ENCODE results near the gene AVPR1A. TPM values are rescaled to one million over a fixed set of nuclear protein-coding genes. Genes with fewer than 3 reads are reported as not detected.
A peak's percentile ranks its signal among the peaks of the same experiment; 100 is the strongest.

The AVPR1A gene
- total RNA-seq, 2 donors from 2014 or later = 4.3 to 8.5 TPM

- no peaks in the 10 kb centered on the region for H3K36me3 ChIP-seq
- TF ChIP-seq CTCF (IDR thresholded peaks at IDR 0.05) = peak; percentile 62
- peak overlapping the region; percentile 66 for H3K4me3 ChIP-seq
- ATAC-seq (ENCODE audit: insufficient number of reproducible peaks, low FRiP score, low read depth) (peak; percentile 63), DNase-seq (ENCODE audit: low spot score) (no peak)
- H3K27ac ChIP-seq = no peak overlapping the region
- peaks cover 0 to 19% of the 10 kb centered on the region in 2 donors for H3K4me1 ChIP-seq (ENCODE audit: control insufficient read depth in 1 of 2, low read depth in 2 of 2)
- H3K9me3 ChIP-seq = no peaks in the 10 kb centered on the region
- peaks cover 10% of the 10 kb centered on the region for H3K27me3 ChIP-seq (replicated peaks; ENCODE audit: insufficient read depth)
Observed at GRCh38 chr12:63151623-63152320, 771 bp upstream of the AVPR1A start.

- H3K9me3 ChIP-seq = no peaks in the 10 kb centered on the region
- peaks cover 10% of the 10 kb centered on the region for H3K27me3 ChIP-seq (replicated peaks; ENCODE audit: insufficient read depth)
- H3K4me3 ChIP-seq = peak overlapping the region; percentile 66
- H3K27ac ChIP-seq = no peak overlapping the region
- ATAC-seq (ENCODE audit: insufficient number of reproducible peaks, low FRiP score, low read depth) (no peak), DNase-seq (ENCODE audit: low spot score) (no peak)
- no peak for TF ChIP-seq CTCF (IDR thresholded peaks at IDR 0.05)
- H3K4me1 ChIP-seq (ENCODE audit: control insufficient read depth in 1 of 2, low read depth in 2 of 2) = peaks cover 0 to 19% of the 10 kb centered on the region in 2 donors
- no peaks in the 10 kb centered on the region for H3K36me3 ChIP-seq
Observed at GRCh38 chr12:63149909-63150712, 890 bp downstream of the AVPR1A start.

- Histone ChIP-seq H3K27me3 (replicated peaks; ENCODE audit: insufficient read depth) (peaks cover 4% of the 10 kb centered on the region), H3K9me3 (no peaks in the 10 kb centered on the region), H3K4me1 (ENCODE audit: control insufficient read depth in 1 of 2, low read depth in 2 of 2) (no peaks in the 10 kb centered on the region), H3K27ac (no peak overlapping the region), H3K4me3 (no peak overlapping the region), H3K36me3 (no peaks in the 10 kb centered on the region)
- no peak for DNase-seq (ENCODE audit: low spot score)
- ATAC-seq (ENCODE audit: insufficient number of reproducible peaks, low FRiP score, low read depth) = no peak
- TF ChIP-seq CTCF (IDR thresholded peaks at IDR 0.05) = no peak
Observed at GRCh38 chr12:63144556-63144955, 6.4 kb downstream of the AVPR1A start.

- DNase-seq (ENCODE audit: low spot score) (no peak), ATAC-seq (ENCODE audit: insufficient number of reproducible peaks, low FRiP score, low read depth) (no peak)
- Histone ChIP-seq H3K9me3 (no peaks in the 10 kb centered on the region), H3K27ac (no peak overlapping the region), H3K4me1 (ENCODE audit: control insufficient read depth in 1 of 2, low read depth in 2 of 2) (no peaks in the 10 kb centered on the region), H3K4me3 (no peak overlapping the region), H3K27me3 (replicated peaks; ENCODE audit: insufficient read depth) (no peaks in the 10 kb centered on the region), H3K36me3 (no peaks in the 10 kb centered on the region)
- no peak for TF ChIP-seq CTCF (IDR thresholded peaks at IDR 0.05)
Observed at GRCh38 chr12:63138488-63138887, 12.5 kb downstream of the AVPR1A start.

- H3K27ac ChIP-seq = no peak overlapping the region
- no peaks in the 10 kb centered on the region for H3K4me1 ChIP-seq (ENCODE audit: control insufficient read depth in 1 of 2, low read depth in 2 of 2)
- no peaks in the 10 kb centered on the region for H3K27me3 ChIP-seq (replicated peaks; ENCODE audit: insufficient read depth)
- DNase-seq (ENCODE audit: low spot score) (no peak), ATAC-seq (ENCODE audit: insufficient number of reproducible peaks, low FRiP score, low read depth) (no peak)
- TF ChIP-seq CTCF (IDR thresholded peaks at IDR 0.05) = no peak
- no peaks in the 10 kb centered on the region for H3K9me3 ChIP-seq
- no peak overlapping the region for H3K4me3 ChIP-seq
- H3K36me3 ChIP-seq = no peaks in the 10 kb centered on the region
Observed at GRCh38 chr12:63133981-63134380, 17.0 kb downstream of the AVPR1A start.
